Measurements from ENCODE around the gene TRIM67.
"Not testable (repeated sequence)": the region's sequence is repeated elsewhere in the genome, so short reads cannot be mapped to it uniquely, and the experiment has no call there.

Gene TRIM67

GRCh38 chr1:231203259-231204057, 41.6 kb downstream of the TRIM67 start:
- DNase-seq (ENCODE audit: low spot score): no peak

DNA sequence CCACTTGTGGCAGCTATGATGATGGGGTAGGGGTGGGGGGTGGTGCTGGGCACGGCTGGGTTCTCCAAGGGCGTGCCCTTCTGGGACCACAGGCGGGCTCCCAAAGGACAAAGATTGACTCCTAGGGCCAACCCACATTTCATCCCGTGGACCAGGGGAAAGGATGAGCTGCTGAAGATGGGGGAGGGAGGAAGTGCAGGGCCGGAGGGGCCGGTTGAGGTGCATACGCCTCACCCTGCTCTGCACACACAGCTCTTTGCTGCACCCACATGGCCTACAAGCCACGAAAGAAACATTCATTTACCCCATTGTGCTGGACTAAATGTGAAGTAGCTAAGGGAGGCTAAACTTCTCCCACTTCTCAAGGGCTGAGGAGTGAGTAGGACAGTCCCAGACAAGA, 45.0 kb downstream of the TRIM67 start:
- no peak for DNase-seq (ENCODE audit: low spot score)

DNA sequence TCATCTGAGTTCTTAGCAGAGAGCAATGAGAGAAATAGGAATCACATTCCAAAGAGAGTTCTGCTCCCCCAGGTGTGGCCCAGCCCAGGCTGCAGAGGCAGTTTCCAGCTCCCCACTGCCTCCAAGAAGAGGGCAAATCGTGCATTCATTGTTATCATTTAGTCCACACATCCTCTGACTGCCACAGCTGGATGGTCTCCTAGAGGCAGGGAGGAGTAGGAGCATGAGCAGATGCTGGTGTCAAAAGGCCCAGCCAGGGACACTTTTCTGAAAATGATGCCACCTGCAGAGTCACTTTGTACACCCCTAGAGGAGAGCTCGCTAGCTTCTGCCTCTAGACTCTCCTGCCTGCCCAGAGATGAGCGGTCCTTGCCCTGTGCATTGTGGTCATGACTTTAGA, 45.6 kb downstream of the TRIM67 start:
- DNase-seq (ENCODE audit: low spot score): no peak

DNA sequence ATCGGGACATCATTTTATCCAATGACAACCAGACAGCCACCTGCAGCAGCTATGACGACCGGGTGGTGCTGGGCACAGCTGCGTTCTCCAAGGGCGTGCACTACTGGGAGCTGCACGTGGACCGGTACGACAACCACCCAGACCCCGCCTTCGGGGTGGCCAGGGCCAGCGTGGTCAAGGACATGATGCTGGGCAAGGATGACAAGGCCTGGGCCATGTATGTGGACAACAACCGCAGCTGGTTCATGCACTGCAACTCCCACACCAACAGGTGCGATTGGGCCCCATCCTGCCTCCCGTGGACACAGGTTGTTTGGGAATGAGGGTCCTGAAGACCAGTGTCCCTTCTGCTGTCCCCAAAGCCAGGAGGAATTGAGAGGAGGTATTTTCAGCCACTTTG, 47.1 kb downstream of the TRIM67 start:
- no peak for DNase-seq (ENCODE audit: low spot score)

GRCh38 chr1:231209531-231209930, 47.7 kb downstream of the TRIM67 start:
- DNase-seq (ENCODE audit: low spot score): no peak

DNA sequence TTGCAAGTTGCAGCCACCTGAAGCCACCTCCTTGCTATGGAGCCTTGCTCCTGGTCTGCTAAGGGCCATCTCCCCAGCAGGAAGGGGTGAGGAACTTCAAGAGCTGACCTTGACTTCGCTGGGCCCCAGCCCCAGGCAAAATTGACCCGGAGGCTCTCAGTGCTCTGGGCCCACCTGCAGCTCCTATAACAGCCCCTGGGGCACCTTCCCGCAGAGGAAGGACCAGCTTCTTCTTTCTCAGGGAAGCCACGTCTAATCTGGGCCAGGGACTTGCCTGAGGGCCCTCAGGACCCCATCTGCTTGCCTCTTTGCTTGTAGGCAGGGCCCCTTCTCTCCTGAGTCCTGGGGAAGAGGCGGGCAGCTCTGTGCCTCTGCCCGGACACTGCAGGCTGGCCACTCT, 48.3 kb downstream of the TRIM67 start:
- no peak for DNase-seq (ENCODE audit: low spot score)

DNA sequence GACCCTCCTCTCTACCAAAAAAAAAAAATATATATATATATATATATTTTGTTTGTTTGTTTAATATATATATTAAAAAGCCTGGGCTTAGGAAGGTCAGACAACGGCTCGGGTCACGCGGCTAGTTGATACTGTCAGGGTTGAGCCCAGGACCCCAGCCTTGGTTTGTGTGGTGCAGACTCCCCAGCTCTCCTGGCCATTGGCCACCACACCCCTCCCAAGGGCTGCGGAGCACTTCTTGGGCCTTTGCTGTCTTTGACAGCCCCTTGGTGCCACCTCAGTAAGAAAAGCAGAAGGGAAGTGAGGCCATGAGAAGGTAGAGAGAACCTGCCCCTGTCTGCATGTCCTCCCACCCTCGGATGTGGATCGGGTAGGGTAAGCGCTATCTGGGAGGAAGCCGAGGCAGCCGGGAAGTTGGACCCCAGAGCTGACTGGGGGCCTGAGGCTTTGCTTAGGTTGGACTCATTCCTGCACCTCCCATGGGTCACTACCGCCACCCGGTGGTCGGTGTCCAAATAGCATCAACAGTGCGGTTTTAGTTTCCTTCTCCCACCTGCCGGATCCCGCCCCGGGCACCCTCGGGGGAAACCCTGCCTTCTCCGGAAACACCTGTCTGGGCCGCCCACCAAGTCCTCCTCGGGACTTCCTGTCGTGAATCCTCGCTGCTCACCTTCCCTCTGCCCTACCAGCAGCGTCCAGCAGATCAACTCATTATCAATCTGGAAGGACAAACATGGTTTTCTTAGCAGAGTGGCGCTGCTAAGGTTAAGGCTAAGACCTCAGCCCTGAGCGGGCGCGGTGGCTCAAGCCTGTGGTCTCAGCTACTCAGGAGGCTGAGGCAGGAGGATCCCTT, 49.4 kb downstream of the TRIM67 start:
- DNase-seq (ENCODE audit: low spot score): peak; percentile 68

DNA sequence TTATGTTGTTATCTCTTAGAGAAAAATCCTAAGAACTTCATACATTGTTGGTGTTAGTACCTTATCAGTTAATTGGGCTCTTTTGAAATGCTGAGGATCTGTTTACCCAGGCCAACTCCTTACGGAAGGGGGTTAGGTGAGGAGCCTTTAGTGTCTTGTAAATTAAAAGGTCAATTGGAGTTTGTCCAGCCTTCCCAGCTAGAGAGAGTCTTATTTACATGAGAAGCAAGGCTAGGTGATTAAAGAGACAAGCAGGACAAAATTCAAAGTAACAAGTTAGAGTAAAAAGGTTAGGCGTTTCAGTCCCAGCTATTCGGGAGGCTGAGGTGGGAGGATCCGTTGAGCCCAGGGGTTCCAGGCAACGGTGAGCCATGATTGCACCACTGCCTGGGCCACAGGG, 50.4 kb downstream of the TRIM67 start:
- DNase-seq (ENCODE audit: low spot score): not testable (repeated sequence)

DNA sequence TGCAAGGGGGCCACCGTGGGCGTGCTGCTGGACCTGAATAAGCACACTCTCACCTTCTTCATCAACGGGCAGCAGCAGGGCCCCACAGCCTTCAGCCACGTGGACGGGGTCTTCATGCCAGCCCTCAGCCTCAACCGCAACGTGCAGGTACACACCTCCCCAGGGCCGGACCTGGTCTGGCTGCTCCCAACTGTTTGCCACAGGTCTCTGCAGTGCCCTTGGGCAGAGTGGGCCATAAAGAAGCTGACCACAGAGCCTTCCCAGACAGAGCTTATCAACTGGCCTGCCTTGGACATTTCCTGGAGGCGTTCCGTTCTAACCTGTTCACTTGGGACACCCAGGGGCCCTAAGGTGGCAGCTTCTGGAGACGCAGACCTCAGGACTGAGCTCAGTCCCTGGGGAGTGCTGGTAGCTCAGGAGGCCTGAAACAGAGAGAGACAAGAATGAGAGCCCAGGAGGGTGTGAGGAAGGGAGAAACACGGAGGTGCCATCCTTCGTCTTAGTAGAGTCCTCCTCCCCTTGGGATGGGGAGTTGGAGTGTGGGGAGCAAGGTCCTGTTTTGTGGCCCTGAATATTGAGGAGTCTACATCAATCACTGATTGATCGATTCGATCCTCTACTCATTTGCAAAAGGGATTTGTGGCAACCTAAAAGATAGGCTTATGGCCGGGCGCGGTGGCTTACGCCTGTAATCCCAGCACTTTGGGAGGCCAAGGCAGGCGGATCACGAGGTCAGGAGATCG, 52.1 kb downstream of the TRIM67 start:
- no peak for DNase-seq (ENCODE audit: low spot score)

DNA sequence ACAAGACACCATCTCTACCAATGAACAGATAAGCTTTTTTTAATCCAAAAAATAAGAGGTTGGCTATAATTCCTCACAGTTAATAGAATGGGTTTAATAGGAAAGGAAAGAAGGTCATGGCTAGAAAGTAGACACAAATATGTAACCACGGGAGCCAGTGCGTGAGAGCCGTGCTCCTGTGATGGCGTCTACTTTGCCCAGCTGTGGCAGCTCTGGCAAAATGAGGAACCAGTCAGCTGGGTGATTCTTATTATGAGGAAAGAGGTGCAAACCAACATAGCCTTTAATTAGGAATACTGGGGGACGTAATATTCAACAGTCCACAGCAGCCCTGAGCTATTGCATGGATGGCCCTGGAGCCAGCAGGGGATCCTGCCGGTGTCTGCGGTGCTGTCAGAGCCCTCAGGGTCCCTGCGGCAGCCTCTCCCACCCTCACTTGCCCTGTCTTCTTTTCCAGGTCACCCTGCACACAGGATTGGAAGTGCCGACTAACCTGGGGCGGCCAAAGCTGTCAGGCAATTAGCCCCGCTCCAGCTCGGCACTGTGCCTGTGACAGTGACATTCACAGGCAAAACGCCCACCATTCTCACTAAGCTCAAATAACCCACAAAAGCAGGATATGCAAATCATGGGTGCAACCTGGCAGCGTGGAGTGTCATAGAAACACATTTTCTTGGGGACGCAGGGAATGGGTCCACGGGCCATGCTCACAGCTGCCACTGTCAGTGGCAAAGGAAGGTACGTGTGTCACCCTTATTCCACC, 53.2 kb downstream of the TRIM67 start:
- DNase-seq (ENCODE audit: low spot score): no peak

DNA sequence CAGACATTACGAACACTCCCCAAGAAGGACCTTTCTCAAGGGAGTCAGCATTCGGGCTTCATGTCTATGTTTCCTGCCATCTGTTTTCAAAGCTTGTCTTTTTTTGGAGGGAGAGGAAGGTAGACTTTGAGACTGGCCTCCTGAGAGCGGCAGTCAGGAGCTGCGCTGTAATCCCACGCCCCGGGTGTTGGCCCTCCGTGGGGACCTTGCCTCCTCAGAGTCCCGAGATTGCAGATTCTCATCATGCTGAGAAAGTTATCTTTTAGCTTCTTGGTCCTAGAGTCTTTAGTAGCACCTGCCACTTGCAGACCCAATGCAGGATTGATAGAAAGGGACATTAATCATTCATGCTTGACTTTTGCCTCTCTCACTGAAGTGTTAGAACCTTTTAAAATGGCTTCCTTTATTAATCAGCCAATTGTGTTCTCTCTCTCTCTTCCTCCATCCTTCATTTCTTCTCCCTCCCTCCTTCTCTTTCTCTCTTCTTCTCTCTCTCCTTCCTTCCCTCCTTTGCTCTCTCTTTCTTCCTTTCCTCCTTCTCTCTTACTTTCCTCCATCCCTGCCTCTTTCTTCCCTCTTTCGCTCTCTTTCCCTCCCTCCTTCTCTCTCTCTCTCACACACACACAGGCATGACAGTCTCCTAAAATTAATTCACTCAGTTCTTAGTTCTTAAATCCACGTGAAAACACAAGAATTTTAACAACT, 54.0 kb downstream of the TRIM67 start:
- no peak for DNase-seq (ENCODE audit: low spot score)

DNA sequence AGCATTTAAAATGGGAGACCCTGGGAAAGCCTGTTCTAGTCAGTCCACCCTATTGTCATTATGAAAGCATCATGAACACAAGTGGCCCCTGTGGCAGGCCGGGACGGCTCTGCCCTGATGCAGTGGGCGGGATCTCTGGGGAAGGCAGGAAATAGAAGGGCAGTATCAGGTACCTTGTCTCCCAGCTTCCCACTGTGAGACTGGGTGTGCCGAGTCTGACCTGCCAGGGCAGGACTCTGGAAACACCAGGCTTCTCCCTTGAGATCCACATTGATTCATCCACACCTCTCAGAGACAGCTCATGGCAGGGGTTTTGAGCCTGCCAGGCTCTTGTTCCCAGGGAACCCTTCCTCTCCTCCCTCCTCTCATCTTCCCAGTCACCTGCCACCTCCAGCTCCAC, 54.6 kb downstream of the TRIM67 start:
- DNase-seq (ENCODE audit: low spot score): no peak

DNA sequence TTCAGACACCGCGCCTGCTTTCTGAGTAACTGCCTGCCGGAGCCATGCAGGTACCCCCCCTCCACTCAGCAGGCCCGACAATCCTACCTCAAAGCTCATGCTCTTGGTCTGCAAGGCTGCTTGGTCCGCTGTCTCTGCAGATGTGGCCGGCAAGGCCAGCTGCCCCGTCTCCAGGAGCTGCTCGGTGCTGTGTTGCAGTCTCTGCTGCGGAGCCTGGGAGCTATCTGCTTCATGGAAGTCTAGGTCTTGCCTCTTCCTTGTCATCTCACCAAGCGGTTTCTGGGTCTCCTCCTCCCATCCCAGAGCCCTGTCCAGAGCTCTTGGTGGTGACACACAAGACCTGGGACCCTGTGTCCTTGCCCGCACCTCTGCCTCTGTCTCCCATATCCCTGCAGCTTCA, 55.2 kb downstream of the TRIM67 start:
- DNase-seq (ENCODE audit: low spot score): no peak

GRCh38 chr1:231218078-231218477, 56.2 kb downstream of the TRIM67 start:
- DNase-seq (ENCODE audit: low spot score): no peak

DNA sequence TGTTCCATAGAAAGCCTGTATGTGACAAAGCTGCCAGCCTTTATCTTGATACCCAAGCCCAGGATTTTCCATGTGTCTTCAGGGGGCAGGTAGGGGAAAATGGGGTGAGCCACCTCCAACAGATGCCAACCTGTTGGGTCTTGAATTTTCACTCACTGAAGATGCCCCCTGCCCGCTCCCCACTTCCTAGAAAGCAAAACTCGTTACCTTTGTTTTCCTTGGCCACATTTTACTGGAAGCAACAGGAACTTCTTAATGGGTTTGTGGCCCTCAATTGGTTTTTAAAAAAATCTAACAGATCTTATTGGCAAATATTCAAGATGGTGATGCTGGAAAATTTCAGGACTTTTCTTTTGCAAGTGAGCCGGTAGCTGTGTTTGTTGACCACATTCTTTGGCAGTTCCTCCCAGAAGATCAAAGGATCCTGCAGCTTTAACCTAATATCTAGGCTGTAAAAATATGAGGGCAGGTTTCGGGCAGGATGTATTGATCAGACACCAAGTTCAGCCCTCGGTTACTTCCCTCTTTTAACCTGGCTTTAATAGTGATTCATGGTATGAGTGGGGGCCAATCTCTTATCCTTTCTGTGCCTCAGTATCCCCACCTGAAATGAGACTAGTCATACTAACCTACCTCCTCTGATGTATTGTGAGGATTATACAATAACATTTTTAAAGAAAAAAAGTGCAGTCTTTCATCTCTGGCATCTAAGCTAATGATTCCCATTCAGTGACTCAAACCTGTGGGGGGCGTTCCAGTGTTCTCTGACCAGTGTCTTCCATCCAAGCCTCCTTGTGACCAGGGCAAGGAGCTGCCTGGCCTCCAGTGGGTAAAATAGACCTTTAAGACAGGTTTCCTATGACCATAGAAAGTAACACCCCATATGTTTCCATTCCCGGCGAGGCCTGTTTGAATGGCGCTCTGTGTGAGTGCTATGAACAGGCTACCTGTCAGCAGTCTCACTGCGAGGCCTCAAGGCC, 57.9 kb downstream of the TRIM67 start:
- DNase-seq (ENCODE audit: low spot score): no peak

DNA sequence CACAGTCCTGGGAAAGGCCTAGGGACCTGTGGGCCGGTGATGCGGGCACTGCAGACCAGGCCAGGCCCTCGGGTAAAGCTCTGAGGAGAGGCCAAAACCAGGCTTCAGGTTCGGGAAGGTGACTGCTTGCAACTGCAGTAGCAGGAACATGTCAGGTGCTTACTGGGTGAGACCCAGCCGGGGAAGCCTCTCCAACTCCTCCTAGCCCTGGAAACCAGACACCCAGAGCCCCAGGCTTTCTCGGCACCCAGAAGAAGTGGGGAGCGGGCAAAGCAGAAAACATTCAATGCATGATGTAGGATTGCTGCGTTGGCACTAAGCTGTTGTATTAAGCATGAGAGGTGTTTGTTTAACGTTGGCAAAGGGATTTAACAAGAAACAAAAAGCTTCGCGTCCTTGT, 58.9 kb downstream of the TRIM67 start:
- DNase-seq (ENCODE audit: low spot score): no peak

- no peak for DNase-seq (ENCODE audit: low spot score)
These were observed 64.3 kb downstream of the TRIM67 start for GRCh38 chr1:231226156-231226555.

- DNase-seq (ENCODE audit: low spot score): no peak
These were observed 69.7 kb downstream of the TRIM67 start for GRCh38 chr1:231231511-231231910.

GRCh38 chr1:231232870-231233734, 71.2 kb downstream of the TRIM67 start:
- no peak for DNase-seq (ENCODE audit: low spot score)

Data from COLO829 (cell line).